Spleen (tissue), 7 donors: ENCODE data around the gene RAPGEF3.

Source experiments
- CTCF ChIP-seq, 11 experiments: fragments of 200-600 bp in 7 of 11; fragments of 450-650 bp in 4 of 11; sonication (generic) in 4 of 11; IDR thresholded peaks in 8 of 11; conservative IDR thresholded peaks in 3 of 11; 1 replicate in 7 of 11; 2 replicates in 4 of 11; pipeline versions ENCODE4 v1.4.0 to v1.8.0; 2016 to 2021; ENCODE audit warnings: antibody characterized with exemption in 11 of 11, inconsistent platforms in 4 of 11, mild to moderate bottlenecking in 1 of 11
- POLR2A ChIP-seq, 3 donors: fragments of 450-650 bp; IDR thresholded peaks; one replicate each; pipeline ENCODE4 v1.5.1; 2017; ENCODE audit warnings: antibody characterized with exemption in 3 of 3, mild to moderate bottlenecking in 1 of 3
- donor health status: DM: no; HTN: no; CAD: no; lungs with moderate emphysema.
- donor health status: DM: no; HTN: no; CAD: no.
- donor health status: DM: no; HTN: no; CAD: no.

DNA sequence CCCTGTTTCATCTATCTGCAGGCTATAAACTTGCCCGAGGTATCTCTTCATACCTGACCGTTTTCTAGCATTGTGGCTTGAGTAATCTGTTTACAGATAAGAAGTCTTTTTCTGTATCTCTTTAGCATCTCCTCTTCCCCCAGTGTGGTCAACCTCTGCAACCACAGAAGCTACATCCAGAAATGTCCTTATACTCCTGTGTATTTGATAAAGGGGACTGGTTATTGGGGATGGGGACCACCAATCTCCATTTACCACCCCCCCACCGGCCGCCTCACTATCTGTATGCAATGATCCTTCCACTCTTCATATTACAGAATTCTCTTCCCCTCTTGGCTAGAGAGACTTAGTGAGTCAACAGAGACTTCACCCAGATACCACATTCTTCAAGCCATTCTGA is 49.4 kb downstream of the RAPGEF3 start:
- TF ChIP-seq CTCF (IDR thresholded peaks at IDR 0.05 in 8 of 11, conservative IDR thresholded peaks at IDR 0.05 in 3 of 11) (no peak), POLR2A (IDR thresholded peaks at IDR 0.05) (no peak)
